ENCODE measurements around the gene ANKRD31.

The ANKRD31 gene

DNA sequence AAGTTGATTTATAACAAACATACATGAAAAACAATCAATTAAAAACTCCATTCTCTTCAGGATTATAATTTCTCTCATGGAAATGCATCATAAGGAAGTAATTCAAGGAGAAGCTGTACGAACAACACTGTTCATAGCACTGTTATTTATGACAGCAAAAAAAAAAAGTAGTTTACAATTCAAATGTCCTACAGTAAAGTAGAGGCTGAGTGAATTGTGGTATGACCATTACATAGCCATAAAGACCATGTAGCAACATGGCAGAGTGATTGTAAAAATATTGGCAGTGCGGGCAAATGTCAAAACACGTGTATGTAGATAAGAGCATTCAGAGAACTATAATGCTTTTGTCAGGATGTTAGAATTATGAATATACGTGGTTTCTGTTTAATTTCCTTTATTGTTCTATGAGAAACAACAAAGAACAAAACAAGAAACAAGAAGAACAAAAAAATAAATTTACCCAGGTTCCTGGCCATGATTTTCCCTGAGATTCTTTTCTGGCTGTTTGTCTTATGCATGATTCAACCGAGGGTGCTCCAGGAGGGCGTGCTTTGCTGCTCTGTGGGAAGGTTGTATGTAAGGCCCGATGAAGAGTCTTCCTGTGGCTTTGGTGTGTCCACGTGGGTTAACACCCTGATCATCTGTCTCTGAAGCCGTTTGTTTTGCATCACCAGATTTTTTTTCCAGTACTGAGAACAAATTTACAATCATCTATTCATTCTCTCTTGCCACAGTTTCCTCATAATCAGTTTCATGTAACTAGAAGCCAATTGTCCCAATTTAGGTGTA is 213.1 kb downstream of the ANKRD31 start:
- TF ChIP-seq, protein P1, sequence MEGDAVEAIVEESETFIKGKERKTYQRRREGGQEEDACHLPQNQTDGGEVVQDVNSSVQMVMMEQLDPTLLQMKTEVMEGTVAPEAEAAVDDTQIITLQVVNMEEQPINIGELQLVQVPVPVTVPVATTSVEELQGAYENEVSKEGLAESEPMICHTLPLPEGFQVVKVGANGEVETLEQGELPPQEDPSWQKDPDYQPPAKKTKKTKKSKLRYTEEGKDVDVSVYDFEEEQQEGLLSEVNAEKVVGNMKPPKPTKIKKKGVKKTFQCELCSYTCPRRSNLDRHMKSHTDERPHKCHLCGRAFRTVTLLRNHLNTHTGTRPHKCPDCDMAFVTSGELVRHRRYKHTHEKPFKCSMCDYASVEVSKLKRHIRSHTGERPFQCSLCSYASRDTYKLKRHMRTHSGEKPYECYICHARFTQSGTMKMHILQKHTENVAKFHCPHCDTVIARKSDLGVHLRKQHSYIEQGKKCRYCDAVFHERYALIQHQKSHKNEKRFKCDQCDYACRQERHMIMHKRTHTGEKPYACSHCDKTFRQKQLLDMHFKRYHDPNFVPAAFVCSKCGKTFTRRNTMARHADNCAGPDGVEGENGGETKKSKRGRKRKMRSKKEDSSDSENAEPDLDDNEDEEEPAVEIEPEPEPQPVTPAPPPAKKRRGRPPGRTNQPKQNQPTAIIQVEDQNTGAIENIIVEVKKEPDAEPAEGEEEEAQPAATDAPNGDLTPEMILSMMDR (IDR thresholded peaks at IDR 0.05; ENCODE audit: low read depth, low read length, missing control alignments), result no peak
- no peak for DNase-seq (ENCODE audit: low read depth)
- no peak overlapping the region for H3K4me3 ChIP-seq (ENCODE audit: low read depth, low read length)

DNA sequence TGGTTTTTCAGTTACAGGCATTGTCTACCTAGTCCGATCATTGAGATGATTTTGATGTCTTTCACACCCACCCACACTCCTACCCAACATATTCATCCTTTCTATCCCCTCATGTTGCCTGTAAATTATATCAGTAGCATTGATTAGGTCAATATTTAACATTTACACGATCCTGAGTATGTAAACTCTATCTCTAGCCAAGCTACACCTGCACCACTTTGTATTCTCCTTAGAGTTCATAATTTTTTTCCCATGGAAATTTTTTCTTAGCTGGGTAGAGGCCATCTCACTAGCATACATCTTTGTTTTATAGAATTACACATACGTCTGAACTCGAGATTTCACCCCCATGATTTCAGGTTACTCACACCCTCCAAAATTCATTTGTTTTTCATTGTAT is 214.9 kb downstream of the ANKRD31 start:
- no peak overlapping the region for H3K4me3 ChIP-seq (ENCODE audit: low read depth, low read length)
- no peak for DNase-seq (ENCODE audit: low read depth)
- TF ChIP-seq, protein P1 (IDR thresholded peaks at IDR 0.05; ENCODE audit: low read depth, low read length, missing control alignments), result no peak

DNA sequence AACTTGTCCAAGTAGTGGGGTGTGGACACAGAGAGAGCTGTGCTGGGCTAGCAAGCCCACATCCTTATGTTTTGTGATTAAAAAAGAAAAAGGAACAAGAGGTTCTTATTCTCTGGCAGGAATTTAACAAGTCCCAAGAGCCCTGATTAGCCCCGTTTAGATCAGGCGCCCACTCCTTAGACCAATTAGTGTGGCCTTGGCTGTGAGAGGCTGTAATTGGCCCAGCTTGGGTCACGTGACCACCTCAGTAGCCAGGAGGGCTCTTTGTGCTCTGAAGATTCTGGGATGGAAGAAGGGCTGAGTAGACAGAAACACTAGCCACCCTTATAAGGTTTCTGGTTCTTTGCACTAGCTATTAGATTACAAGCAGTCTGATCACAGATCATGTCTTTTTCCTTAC is 215.5 kb downstream of the ANKRD31 start:
- DNase-seq (ENCODE audit: low read depth), result no peak
- TF ChIP-seq, protein P1 (IDR thresholded peaks at IDR 0.05; ENCODE audit: low read depth, low read length, missing control alignments), result no peak

DNA sequence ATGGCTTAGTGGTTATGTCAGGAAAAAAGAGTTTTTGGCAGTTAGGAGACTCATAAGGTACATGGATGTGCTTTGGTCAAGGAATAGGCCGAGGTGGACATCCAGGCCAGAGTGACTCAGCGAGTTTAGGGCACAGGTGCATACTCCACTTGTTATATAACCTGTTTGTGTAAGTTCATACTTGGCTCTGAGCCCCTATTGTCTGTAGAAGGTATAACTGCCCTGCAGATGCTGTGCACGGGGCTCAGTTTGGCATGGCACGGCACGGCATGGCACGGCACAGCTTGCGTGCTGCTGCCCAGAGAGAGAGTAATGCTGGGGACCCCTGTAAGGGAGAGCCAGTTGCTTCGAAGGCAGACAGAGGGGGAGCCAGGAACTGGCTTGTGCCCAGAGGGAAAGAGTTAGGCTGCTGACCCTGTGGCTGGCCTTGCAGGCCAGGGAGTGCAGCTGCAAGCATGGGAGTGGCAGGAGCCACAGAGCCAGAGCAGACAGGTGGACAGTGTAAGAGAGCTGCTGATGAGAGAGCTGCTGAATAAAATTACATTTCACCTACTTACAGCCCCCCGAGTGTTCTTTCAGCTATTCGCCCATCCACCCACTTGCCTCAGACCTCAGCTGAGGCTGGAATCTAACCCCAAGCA is 216.5 kb downstream of the ANKRD31 start:
- TF ChIP-seq, protein P1 (IDR thresholded peaks at IDR 0.05; ENCODE audit: low read depth, low read length, missing control alignments), result no peak
- no peak overlapping the region for H3K4me3 ChIP-seq (ENCODE audit: low read depth, low read length)
- no peak for DNase-seq (ENCODE audit: low read depth)

More for the DNA sequence above, 215.5 kb downstream of the ANKRD31 start:
- H3K4me3 ChIP-seq (ENCODE audit: low read depth, low read length), result no peak overlapping the region

DNA sequence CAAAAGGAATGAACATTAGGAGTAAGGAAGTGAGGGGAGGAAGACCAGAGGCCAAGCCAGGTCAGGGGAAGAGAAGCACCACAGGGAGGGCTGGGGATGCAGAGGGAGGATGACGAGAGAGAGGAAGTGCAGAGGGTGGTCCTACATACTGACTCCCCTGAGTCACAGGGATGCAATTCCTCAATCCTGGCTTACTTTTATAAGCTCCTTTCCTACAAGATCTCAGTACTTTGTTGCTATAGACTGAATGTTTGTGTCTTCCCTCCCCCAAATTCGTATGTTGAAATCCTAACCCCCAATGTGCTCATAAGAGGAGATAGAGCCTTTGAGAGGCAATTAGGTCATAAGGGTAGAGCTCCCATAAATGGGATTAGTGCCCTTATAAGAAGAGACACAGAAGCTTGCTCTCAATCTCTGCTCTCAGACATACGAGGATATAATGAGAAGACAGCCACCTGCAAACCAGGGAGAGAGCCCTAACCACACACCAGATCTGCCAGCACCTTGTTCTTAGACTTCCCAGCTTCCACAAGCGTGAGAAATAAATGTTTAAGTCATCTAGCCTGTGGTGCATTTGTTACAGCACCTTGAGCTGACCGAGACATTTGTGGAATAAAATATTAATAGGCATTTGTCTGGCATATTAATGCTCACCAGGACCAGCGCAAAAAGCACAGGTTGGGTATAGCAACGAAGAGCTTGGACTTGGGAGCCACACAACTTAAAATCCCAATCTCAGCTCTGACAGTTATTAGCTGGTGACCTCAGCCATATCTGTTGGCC is 217.7 kb downstream of the ANKRD31 start:
- no peak for DNase-seq (ENCODE audit: low read depth)
- H3K4me3 ChIP-seq (ENCODE audit: low read depth, low read length), result no peak overlapping the region
- TF ChIP-seq, protein P1 (IDR thresholded peaks at IDR 0.05; ENCODE audit: low read depth, low read length, missing control alignments), result no peak
